ENCODE measurements around the gene NKAIN2.

The NKAIN2 gene

GRCh38 chr6:124036384-124036783 lies 232.7 kb downstream of the NKAIN2 start:
- DNase-seq (ENCODE audit: low read depth, low spot score) = no peak
- TF ChIP-seq CTCF (IDR thresholded peaks at IDR 0.05; ENCODE audit: insufficient read depth, low read length, missing control alignments) = no peak
- CTCF ChIA-PET = no interaction called here
- POLR2A ChIA-PET = no interaction called here
- no peak overlapping the region for H3K4me3 ChIP-seq (ENCODE audit: low read depth, low read length)

DNA sequence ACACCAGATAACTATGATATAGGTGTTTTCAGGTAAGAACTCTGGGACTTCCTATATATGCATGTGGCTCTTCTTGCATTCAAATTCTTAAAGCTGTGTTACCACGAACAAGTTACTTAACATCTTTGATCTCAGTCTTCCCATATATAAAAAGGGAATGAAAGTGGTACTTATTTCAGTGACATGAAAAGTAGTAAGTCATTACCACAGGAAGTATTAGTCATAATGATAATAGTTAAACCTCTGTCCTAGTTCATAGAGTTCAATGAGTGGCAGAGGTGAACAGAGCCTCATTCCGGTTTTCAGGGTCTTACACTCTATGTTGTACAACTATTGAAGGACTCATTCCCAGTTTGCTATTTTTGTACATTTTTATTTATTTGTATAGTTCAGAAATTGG lies 237.0 kb downstream of the NKAIN2 start:
- ChIA-PET CTCF (no interaction called here), POLR2A (no interaction called here)
- H3K4me3 ChIP-seq (ENCODE audit: low read depth, low read length) = no peak overlapping the region
- DNase-seq (ENCODE audit: low read depth, low spot score) = no peak
- TF ChIP-seq CTCF (IDR thresholded peaks at IDR 0.05; ENCODE audit: insufficient read depth, low read length, missing control alignments) = no peak

DNA sequence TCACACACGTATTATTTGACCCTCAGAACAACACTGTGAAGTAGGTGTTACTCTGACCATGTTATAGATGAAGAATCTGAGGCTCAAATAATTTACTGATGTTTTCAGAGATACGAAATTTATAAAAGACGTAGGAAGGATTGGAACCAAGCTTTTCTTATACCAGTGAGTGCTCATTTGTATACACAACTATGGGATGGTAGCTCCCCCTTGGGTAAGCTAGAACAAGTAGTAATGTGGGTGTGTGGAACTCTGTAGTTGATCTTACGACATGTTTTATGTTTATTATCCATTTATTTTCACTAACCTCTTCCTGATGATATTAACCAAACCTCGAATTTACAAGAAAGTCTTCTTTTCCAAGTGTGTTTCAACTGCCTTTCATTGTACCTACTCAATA lies 248.5 kb downstream of the NKAIN2 start:
- DNase-seq (ENCODE audit: low read depth, low spot score) = no peak
- ChIA-PET CTCF (no interaction called here), POLR2A (no interaction called here)
- no peak overlapping the region for H3K4me3 ChIP-seq (ENCODE audit: low read depth, low read length)
- no peak for TF ChIP-seq CTCF (IDR thresholded peaks at IDR 0.05; ENCODE audit: insufficient read depth, low read length, missing control alignments)

GRCh38 chr6:124053315-124053714 lies 249.7 kb downstream of the NKAIN2 start:
- ChIA-PET CTCF (no interaction called here), POLR2A (no interaction called here)
- no peak for TF ChIP-seq CTCF (IDR thresholded peaks at IDR 0.05; ENCODE audit: insufficient read depth, low read length, missing control alignments)
- no peak for DNase-seq (ENCODE audit: low read depth, low spot score)
- H3K4me3 ChIP-seq (ENCODE audit: low read depth, low read length) = no peak overlapping the region

- ChIA-PET POLR2A (no interaction called here), CTCF (no interaction called here)
- no peak for DNase-seq (ENCODE audit: low read depth, low spot score)
- TF ChIP-seq CTCF (IDR thresholded peaks at IDR 0.05; ENCODE audit: insufficient read depth, low read length, missing control alignments) = no peak
- H3K4me3 ChIP-seq (ENCODE audit: low read depth, low read length) = no peak overlapping the region
These were observed 250.4 kb downstream of the NKAIN2 start for GRCh38 chr6:124054034-124054433.

GRCh38 chr6:124055395-124055794 lies 251.7 kb downstream of the NKAIN2 start:
- POLR2A ChIA-PET = no interaction called here
- CTCF ChIA-PET = no interaction called here
- no peak for DNase-seq (ENCODE audit: low read depth, low spot score)
- no peak overlapping the region for H3K4me3 ChIP-seq (ENCODE audit: low read depth, low read length)
- TF ChIP-seq CTCF (IDR thresholded peaks at IDR 0.05; ENCODE audit: insufficient read depth, low read length, missing control alignments) = no peak
